Right lobe of liver (tissue), 4 donors: ENCODE measurements around the gene ATP6V0A1.

ENCODE experiments used
- CTCF ChIP-seq, 4 donors: fragments of 200-600 bp in 3 of 4; fragments of 450-650 bp in 1 of 4; IDR thresholded peaks; one replicate each; pipeline versions ENCODE4 v1.5.1 to v1.8.0; 2016 to 2022; ENCODE audit warnings: antibody characterized with exemption in 4 of 4, mild to moderate bottlenecking in 2 of 4
- POLR2A ChIP-seq: fragments of 450-650 bp; IDR thresholded peaks from one replicate; pipeline ENCODE4 v1.6.1; 2017; ENCODE audit warnings: antibody characterized with exemption, mild to moderate bottlenecking
- donor health status: DM: no; HTN: no; CAD: no.
- donor health status: DM: no; HTN: no; CAD: no.
- donor health status: DM: no; HTN: yes; CAD: no.

GRCh38 chr17:42518755-42519545 is 60.3 kb downstream of the ATP6V0A1 start:
- TF ChIP-seq CTCF (IDR thresholded peaks at IDR 0.05) (no peak), POLR2A (no peak)
